IMR-90 (cell line): ENCODE measurements around the gene DLGAP4.

ENCODE experiments used
- BHLHE40 ChIP-seq: fragments of 150-350 bp; IDR thresholded peaks from 2 replicates; pipeline ENCODE4 v1.6.1; 2016; ENCODE audit warnings: mild to moderate bottlenecking, low read depth, low read length
- CTCF ChIP-seq: conservative IDR thresholded peaks from 2 replicates; pipeline ENCODE4 v1.5.1; 2012; ENCODE audit warnings: mild to moderate bottlenecking, low read depth, low read length, improper control_type of control experiment
- MXI1 ChIP-seq: IDR thresholded peaks from 2 replicates; pipeline ENCODE4 v1.6.1; 2012; ENCODE audit warnings: low read depth, mild to moderate bottlenecking, low read length, moderate library complexity, borderline replicate concordance
- NFE2L2 ChIP-seq: fragments of 150-350 bp; IDR thresholded peaks from 2 replicates; pipeline ENCODE4 v1.6.1; 2016; ENCODE audit warnings: low read depth, mild to moderate bottlenecking, low read length
- POLR2A ChIP-seq: IDR thresholded peaks from 2 replicates; pipeline ENCODE4 v1.6.1; 2012; ENCODE audit warnings: mild to moderate bottlenecking, low read depth, low read length
- SMC3 ChIP-seq: fragments of 150-350 bp; IDR thresholded peaks from 2 replicates; pipeline ENCODE4 v1.6.1; 2016; ENCODE audit warnings: low read depth, mild to moderate bottlenecking, antibody characterized with exemption, low read length, moderate library complexity
- USF2 ChIP-seq: fragments of 150-350 bp; IDR thresholded peaks from 2 replicates; pipeline ENCODE4 v1.6.1; 2017; ENCODE audit warnings: mild to moderate bottlenecking, antibody characterized with exemption, low read length, low read depth

- TF ChIP-seq CTCF (no peak), NFE2L2 (no peak), POLR2A (no peak), MXI1 (no peak), SMC3 (no peak), USF2 (no peak), BHLHE40 (no peak)
Measured at GRCh38 chr20:36315545-36316351, 9.6 kb downstream of the DLGAP4 start.
